Kidney epithelial cell (primary cell): Measurements from ENCODE around the gene KCNIP1. TPM values are rescaled to one million over a fixed set of nuclear protein-coding genes. Genes with fewer than 3 reads are reported as not detected.
A peak's percentile ranks its signal among the peaks of the same experiment; 100 is the strongest.

Experiments used
- DNase-seq: peaks from one replicate; pipeline ENCODE4 v3.0.0-alpha.2; 2010; ENCODE audit warnings: low read depth
- H3K27me3 ChIP-seq: 2 replicates; pipeline ENCODE4 v1.6.0; 2011; ENCODE audit warnings: low read length; ENCODE audit not compliant: control insufficient read depth, insufficient read depth
- H3K36me3 ChIP-seq: 2 replicates; pipeline ENCODE4 v1.5.1; 2011; ENCODE audit warnings: low read length; ENCODE audit not compliant: control insufficient read depth, insufficient read depth
- H3K4me3 ChIP-seq: 2 replicates; pipeline ENCODE4 v1.5.1; 2011; ENCODE audit warnings: low read depth, mild to moderate bottlenecking, control low read depth, low read length
- CTCF ChIP-seq: IDR thresholded peaks from 2 replicates; pipeline ENCODE4 v1.5.1; 2011; ENCODE audit warnings: mild to moderate bottlenecking, moderate library complexity, low read length, control low read depth, inconsistent platforms; ENCODE audit not compliant: insufficient read depth, poor library complexity, severe bottlenecking
- total RNA-seq: library from RNA; depleted of rRNA; stranded (reverse); fragments of >200 nt; gene quantifications from 2 replicates; pipeline ENCODE4 v1.2.3, GENCODE V29; 2015

The KCNIP1 gene
- total RNA-seq, 1 donor from 2014 or later, result 3.4 TPM

DNA sequence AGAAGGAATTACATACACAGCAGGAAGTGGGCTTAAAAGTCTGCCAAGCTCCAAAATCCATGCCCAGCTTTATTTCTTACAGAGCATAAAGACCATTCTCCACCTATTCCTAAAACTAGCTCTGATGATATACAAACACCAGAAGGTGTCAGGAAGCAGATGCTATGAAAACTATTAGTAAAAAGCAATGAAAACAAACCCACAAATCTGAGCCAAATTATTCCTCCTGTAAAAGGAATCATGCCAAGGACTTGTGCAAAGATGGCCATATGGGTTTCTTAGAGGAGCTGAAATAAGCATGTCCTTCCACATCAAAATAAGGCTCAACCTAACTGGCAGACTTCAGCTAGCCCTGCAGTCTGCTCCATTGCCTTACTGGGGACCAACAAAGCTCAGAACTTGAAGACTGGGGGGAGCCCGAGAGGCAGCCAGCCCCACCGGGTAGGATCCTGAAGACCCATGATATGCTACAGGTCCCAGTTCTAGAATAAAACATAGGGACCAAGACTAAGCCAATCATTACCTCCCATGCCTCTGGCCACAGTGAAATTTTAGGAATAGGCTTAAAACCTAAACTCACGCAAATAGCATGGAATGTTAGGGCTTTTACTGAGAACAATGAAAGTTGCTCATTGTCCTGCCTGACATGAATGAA lies 236.9 kb downstream of the KCNIP1 start:
- Histone ChIP-seq H3K27me3 (peaks cover 7% of the 10 kb centered on the region), H3K4me3 (no peak overlapping the region), H3K36me3 (no peaks in the 10 kb centered on the region)
- DNase-seq, result no peak
- no peak for TF ChIP-seq CTCF

DNA sequence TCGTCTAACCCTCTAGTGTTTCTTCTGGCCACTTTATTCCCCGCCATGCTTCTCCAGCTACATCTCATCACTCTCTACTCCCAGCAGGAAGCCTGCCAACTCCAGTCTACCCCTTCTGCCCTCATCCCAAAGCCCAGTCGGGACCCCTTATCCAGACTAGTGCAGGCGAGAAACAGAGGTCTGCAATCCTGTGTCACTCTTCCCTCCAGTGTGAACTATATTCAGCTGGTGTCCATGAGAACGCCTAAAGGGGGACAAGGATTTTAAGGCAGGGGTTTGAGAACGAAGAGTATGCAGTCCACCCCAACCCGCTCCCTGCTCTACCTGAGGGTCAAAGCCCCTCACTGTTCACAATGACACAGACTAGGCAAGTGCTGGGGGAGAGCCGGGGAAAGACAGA lies 238.0 kb downstream of the KCNIP1 start:
- DNase-seq, result no peak
- H3K27me3 ChIP-seq, result peaks cover 8% of the 10 kb centered on the region
- no peak for TF ChIP-seq CTCF

GRCh38 chr5:170743876-170744212 lies 240.0 kb downstream of the KCNIP1 start:
- DNase-seq, result no peak
- no peaks in the 10 kb centered on the region for H3K36me3 ChIP-seq
- H3K27me3 ChIP-seq, result peaks cover 10% of the 10 kb centered on the region
- no peak for TF ChIP-seq CTCF
- H3K4me3 ChIP-seq, result no peak overlapping the region

More for the DNA sequence above, 238.0 kb downstream of the KCNIP1 start:
- Histone ChIP-seq H3K4me3 (no peak overlapping the region), H3K36me3 (no peaks in the 10 kb centered on the region)

DNA sequence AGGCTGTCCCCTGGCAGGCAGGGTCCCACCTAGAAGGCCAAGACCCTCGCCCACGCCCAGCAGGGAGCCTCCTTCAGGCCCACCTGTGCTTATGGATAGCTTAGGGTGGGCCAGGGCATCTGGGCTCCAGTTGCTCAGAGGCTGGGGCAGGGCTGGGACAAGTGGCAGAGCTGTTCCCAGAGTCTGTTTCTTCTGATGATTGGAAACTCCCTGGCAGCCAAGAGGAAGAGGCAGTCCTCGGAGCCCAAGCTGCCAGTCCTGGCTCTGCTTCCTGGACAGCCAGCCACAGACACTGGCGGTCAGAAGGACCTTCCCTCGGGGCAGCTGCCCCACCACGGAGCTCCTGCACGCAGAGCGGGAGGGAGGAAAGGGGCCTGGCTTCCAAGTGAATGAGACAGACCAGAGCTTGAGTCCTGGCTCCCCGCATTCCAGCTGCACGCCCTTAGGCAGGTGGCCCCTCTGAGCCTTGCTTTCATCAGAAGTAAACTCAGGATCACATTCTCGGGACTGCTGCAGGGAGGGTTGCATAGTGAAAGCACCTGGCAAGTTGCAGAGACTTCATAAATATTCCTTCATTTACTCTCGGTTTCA lies 241.8 kb downstream of the KCNIP1 start:
- Histone ChIP-seq H3K27me3 (peaks cover 16% of the 10 kb centered on the region), H3K4me3 (no peak overlapping the region), H3K36me3 (no peaks in the 10 kb centered on the region)
- no peak for TF ChIP-seq CTCF
- DNase-seq, result peak; percentile 26

DNA sequence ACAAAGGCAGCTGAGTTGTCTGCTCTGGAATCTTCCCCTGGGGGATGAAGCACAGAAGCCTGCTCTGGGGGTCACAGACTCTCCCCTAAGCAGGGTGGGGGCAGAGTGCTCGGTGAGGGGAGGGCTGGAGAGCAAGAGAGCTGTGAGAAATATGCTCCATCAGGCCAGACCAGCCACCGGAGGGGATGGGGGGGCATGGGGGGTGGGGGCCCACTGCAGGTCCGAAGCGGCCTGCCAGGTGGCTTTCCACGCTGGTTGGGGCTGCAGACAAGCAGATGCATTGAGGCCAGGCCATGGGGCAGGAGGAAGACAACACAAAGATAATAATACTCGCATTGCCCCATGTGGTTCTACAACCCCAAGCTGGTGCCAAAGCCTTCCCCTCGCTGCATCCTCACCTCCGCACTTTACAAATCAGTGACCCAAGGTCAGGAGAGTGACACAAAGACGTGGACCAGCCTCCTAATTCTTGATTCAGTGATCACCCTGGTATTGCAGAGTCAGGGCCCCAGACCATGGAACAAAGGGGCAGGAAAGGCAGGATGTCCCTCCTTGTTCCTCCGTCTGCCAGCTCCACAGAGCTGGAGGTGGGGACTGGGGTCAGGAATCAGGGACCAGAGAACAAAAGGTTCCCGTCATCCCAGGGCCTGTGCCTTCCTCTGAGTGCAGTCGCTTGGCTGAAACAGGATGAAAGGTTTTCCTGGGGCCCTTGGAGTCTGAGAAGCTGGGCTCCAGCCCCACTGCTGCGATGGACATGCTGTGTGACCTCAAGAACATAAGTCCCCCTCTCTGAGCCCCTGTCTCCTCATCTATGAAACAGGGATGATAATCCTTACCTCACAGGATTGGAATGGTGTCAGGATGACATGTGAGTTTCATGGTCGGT lies 242.5 kb downstream of the KCNIP1 start:
- Histone ChIP-seq H3K4me3 (no peak overlapping the region), H3K27me3 (peaks cover 20% of the 10 kb centered on the region), H3K36me3 (no peaks in the 10 kb centered on the region)
- no peak for TF ChIP-seq CTCF
- DNase-seq, result no peak
